OCI-M1 (cell line): ENCODE data around the gene SFSWAP.
"Not testable (repeated sequence)": the region's sequence is repeated elsewhere in the genome, so short reads cannot be mapped to it uniquely, and the experiment has no call there.

ENCODE experiments used
- DNase-seq: peaks from one replicate; lab custom pipeline; 2025; lab: John Stamatoyannopoulos, UW

The SFSWAP gene

DNA sequence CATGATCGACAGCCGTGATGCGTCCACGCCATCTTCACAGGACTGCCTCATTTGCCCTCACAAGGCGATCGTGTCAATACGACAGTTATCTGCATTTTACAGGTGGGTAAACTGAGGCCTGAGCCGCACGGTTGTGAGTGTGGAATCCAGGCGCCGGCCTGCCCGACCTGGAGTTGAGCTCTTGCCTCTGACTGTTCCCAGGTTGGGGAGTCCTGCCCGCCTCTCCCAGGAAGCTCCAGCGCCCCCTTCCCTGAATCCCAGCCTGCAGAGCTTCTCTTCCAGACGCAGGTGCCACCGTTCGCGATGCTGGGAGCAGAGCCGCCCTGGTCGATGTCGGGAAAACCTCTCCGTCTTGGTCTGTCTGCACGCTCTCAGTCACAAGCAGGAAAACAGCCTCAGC is 31.1 kb upstream of the SFSWAP start:
- DNase-seq, result not testable (repeated sequence)

DNA sequence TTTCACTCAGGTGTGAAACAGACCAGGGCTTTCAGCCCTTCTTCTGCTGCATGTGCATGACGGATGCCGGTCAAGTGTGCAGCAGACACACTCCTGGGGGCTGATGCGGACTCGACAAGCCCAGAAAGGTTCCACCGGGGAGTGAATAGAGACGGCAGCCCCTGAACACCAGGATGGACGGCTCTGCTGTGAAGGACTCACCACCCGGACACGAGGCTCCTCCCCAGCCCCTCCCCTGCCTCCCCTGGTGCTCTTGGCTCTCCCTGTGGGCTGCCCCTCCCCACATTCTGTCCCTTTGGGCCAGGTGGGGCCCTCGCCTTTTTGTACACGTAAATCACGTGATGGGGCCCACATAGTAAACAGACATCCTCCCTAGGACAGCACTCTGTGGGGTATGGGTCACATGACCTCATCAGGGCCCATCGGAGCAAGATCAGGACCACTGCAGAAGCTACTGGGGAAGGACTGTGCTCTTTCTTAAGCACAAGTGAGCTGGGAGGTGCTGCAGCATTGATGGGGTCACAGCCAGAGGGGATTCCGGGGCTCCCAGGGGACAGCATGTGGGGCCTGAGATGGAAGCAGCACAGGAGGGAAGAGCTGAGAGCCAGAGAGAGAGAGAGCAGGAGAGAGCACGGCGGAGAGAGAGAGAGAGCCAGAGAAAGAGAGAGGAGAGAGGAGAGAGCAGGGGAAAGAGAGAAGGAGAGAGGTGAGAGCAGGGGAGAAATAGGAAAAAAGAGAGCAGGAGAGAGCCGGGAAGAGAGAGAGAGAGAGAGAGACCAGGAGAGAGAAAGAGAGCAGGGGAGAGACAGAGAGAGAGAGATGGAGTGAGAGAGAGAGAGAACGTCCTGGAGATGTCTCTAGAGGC is 30.3 kb upstream of the SFSWAP start:
- DNase-seq, result not testable (repeated sequence)

- no peak for DNase-seq
These were observed 29.7 kb upstream of the SFSWAP start for GRCh38 chr12:131681257-131681620.

- not testable (repeated sequence) for DNase-seq
These were observed 29.0 kb upstream of the SFSWAP start for GRCh38 chr12:131681746-131682509.

DNA sequence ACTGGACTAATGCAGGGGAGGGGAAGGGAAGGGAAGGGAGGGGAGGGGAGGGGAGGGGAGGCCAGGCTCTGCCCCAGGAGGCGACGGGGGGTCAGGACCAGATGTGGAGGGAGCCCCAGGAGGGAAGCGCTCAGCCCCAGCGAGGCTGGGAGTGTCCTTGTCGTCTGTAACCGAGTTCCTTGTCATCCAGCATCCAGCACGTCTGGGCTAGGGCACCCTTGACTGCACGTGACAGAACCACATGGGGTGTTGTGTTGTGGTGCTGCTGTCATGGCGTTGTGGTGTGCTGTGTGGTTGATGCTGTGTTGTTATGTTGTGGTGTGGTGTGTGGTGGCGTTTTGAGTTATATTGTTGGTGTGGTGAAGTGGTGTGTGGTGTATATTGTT is 28.4 kb upstream of the SFSWAP start:
- no peak for DNase-seq

DNA sequence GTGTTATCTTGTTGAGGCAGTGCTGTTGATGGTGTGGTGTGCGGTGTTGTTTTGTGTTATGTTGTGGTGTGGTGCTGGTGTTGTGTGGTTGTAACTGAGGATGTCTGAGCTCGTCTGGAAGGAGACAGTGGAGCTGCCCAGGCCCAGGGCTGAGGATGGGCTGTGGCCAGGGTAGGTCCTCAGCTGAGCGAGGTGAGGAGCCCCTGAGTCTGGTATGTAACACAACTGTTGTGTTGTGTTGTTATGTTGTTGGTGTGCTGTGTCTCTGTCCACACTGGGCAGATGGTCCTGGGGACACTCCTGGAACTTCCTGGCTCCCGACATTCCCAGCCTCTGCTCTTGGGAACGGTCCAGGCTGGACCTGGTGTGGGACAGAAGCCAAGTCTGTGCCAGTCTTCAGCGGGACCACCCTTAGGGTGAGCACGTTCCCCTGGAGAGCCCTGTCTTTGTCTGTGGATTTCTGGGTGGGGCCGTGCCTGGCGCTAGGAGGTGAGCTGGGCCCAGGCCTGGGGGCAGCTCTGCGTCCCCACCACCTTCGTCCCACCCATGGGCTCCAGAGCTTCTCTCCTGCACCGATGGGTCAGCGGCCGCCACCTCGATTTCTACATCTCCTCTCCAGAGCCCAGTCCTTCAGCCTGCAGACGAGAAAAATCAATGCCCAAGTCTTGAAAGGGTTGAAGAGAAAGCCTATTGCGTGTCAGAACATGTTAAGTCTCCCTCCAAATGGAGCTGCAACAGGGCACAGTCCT is 27.4 kb upstream of the SFSWAP start:
- no peak for DNase-seq

GRCh38 chr12:131684015-131684725 is 26.7 kb upstream of the SFSWAP start:
- DNase-seq, result no peak

DNA sequence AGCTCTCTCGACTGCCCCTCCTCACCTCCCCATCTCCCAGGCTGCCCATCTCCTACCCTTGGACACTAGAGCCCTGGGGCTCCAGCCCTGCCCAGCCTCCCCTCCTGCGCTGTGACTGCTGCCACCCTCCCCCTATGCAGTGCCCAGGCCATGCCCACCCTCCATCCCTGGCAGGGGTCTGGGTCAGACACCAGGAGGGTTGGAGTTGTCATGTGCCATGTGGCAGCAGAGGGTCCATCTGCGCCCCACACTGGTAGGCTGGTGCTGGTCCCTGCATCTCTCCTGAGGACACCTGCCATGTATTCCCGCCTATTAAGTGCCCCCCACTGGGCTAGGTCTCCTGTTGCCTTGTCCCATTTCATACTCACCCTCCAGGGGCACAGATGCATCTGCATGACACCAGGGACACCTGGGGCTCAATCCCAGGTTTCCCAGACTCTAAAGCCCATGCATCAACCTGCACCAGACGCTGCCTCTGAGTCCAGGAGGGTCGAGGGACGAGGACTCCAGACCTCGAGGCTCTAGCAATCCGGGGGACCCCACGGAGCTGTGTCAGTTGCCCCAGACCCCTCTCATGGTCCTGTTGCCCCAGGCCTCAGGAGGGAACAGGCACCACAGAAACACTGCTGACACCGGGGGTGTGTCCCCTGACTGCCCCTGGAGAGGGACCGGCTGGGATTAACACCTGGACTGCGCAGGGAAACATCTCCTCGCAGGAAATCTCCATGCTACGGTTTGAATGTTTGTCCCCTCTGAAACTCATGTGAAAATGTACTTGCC is 23.4 kb upstream of the SFSWAP start:
- no peak for DNase-seq

GRCh38 chr12:131688131-131688844 is 22.6 kb upstream of the SFSWAP start:
- no peak for DNase-seq

DNA sequence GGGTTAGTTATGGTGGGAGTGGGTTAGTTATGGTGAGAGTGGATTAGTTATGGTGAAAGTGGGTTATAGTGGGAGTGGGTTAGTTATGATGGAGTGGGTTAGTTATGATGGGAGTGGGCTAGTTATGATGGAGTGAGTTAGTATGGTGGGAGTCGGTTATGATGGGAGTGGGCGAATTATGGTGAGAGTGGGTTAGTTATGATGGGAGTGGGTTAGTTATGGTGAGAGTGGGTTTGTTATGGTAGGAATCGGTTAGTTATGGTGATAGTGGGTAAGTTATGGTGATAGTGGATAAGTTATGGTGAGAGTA is 22.1 kb upstream of the SFSWAP start:
- DNase-seq, result no peak

- DNase-seq, result no peak
These were observed 20.6 kb upstream of the SFSWAP start for GRCh38 chr12:131690320-131690719.

DNA sequence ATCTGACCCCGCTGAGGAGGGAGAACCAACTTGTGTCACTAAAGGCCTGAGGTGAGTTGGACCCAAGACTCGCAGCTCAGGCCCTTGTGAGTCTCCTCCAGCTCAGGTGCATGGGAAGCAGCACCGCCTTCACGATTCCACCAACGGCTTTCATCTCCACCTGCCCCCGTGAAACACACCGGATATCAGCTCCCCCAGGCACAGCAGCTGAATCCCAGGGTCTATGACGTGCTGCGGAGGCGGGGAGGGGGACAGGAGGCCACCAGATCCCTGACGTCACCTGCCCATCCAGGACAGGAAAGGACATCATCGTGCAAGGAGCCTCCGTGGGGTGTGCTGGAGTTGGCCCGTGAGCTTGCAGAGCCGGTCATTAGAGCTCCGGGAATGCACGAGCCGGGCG is 18.5 kb upstream of the SFSWAP start:
- DNase-seq, result no peak

GRCh38 chr12:131693149-131693548 is 17.7 kb upstream of the SFSWAP start:
- DNase-seq, result no peak

GRCh38 chr12:131694116-131694838 is 16.6 kb upstream of the SFSWAP start:
- DNase-seq, result no peak

GRCh38 chr12:131695968-131696367 is 14.9 kb upstream of the SFSWAP start:
- DNase-seq, result no peak

- no peak for DNase-seq
These were observed 12.6 kb upstream of the SFSWAP start for GRCh38 chr12:131698286-131698685.

- DNase-seq, result no peak
These were observed 11.5 kb upstream of the SFSWAP start for GRCh38 chr12:131699434-131699833.

- no peak for DNase-seq
These were observed 10.6 kb upstream of the SFSWAP start for GRCh38 chr12:131700271-131700670.

GRCh38 chr12:131701705-131702572 is 9.0 kb upstream of the SFSWAP start:
- DNase-seq, result no peak
